NCI-H226 (cell line): ENCODE results near the gene TDRD5.

Source experiments
- DNase-seq: peaks from one replicate; pipeline ENCODE4 v3.0.0-alpha.2; 2015

The TDRD5 gene

GRCh38 chr1:179591592-179592580 is at the start of gene TDRD5:
Gene TDRD5, plus strand, starts transcription at chr1:179591832. Its CDS starts 784 bp downstream, at chr1:179592616.
- peak; percentile 13 for DNase-seq

- peak; percentile 10 for DNase-seq
These were observed 46.3 kb upstream of the TDRD5 start for GRCh38 chr1:179545321-179545720.

GRCh38 chr1:179547021-179547535 is 44.6 kb upstream of the TDRD5 start:
- DNase-seq, result no peak

- no peak for DNase-seq
These were observed 42.8 kb upstream of the TDRD5 start for GRCh38 chr1:179548666-179549367.

- no peak for DNase-seq
These were observed 42.3 kb upstream of the TDRD5 start for GRCh38 chr1:179549368-179549700.

- DNase-seq, result peak; percentile 55
These were observed 40.6 kb upstream of the TDRD5 start for GRCh38 chr1:179550746-179551682.

GRCh38 chr1:179554427-179554826 is 37.2 kb upstream of the TDRD5 start:
- DNase-seq, result no peak

- no peak for DNase-seq
These were observed 33.6 kb upstream of the TDRD5 start for GRCh38 chr1:179558078-179558477.

GRCh38 chr1:179575497-179576314 is 15.9 kb upstream of the TDRD5 start, which contains the start of gene NPHS2:
Gene NPHS2, minus strand, starts transcription at chr1:179575948. Its CDS starts 84 bp downstream, at chr1:179575864.
- no peak for DNase-seq

GRCh38 chr1:179576509-179576908 is 15.1 kb upstream of the TDRD5 start:
- DNase-seq, result no peak

- DNase-seq, result no peak
These were observed 7.8 kb upstream of the TDRD5 start for GRCh38 chr1:179583771-179584320.

- peak; percentile 34 for DNase-seq
These were observed 5.4 kb upstream of the TDRD5 start for GRCh38 chr1:179586107-179586823.

GRCh38 chr1:179587336-179587735 is 4.3 kb upstream of the TDRD5 start:
- no peak for DNase-seq

GRCh38 chr1:179588425-179589024 is 3.1 kb upstream of the TDRD5 start:
- peak; percentile 91 for DNase-seq

- peak; percentile 51 for DNase-seq
These were observed 2.1 kb upstream of the TDRD5 start for GRCh38 chr1:179589509-179589908.

- DNase-seq, result no peak
These were observed 961 bp upstream of the TDRD5 start for GRCh38 chr1:179590671-179591070.

- no peak for DNase-seq
These were observed 410 bp upstream of the TDRD5 start for GRCh38 chr1:179591253-179591591.

- no peak for DNase-seq
These were observed 7.0 kb downstream of the TDRD5 start for GRCh38 chr1:179598631-179599030.

- DNase-seq, result peak; percentile 22
These were observed 8.1 kb downstream of the TDRD5 start for GRCh38 chr1:179599623-179600249.

GRCh38 chr1:179601093-179601492 is 9.5 kb downstream of the TDRD5 start:
- no peak for DNase-seq
